Neural progenitor cell (in vitro differentiated cells): ENCODE data around the gene GLCE. TPM values are rescaled to one million over a fixed set of nuclear protein-coding genes. Genes with fewer than 3 reads are reported as not detected.
"Not testable (repeated sequence)": the region's sequence is repeated elsewhere in the genome, so short reads cannot be mapped to it uniquely, and the experiment has no call there.

ENCODE experiments used
- DNase-seq: peaks from one replicate; pipeline ENCODE4 v3.0.0-alpha.2; 2016; ENCODE audit warnings: low spot score
- H2AFZ ChIP-seq: fragments of 200-600 bp; sonication (generic); replicated peaks from 2 replicates; pipeline ENCODE4 v1.6.1; 2016; ENCODE audit warnings: antibody characterized with exemption
- H3F3A ChIP-seq: fragments of 200-600 bp; sonication (generic); 2 replicates; pipeline ENCODE4 v1.6.1; 2016; ENCODE audit warnings: antibody characterized with exemption, low read depth
- H3K27ac ChIP-seq: fragments of 200-600 bp; sonication (generic); 2 replicates; pipeline ENCODE4 v1.5.1; 2016; ENCODE audit warnings: mild to moderate bottlenecking
- H3K27me3 ChIP-seq: fragments of 200-600 bp; sonication (generic); 2 replicates; pipeline ENCODE4 v1.6.1; 2016; ENCODE audit warnings: mild to moderate bottlenecking, moderate library complexity
- H3K36me3 ChIP-seq: fragments of 200-600 bp; sonication (generic); 2 replicates; pipeline ENCODE4 v1.5.1; 2016
- H3K4me1 ChIP-seq: fragments of 200-600 bp; sonication (generic); 2 replicates; pipeline ENCODE4 v1.6.1; 2016; ENCODE audit warnings: mixed run types
- H3K4me2 ChIP-seq: fragments of 200-600 bp; sonication (generic); 2 replicates; pipeline ENCODE4 v1.6.1; 2016
- H3K4me3 ChIP-seq: fragments of 200-600 bp; sonication (generic); 2 replicates; pipeline ENCODE4 v1.5.1; 2016
- H3K79me2 ChIP-seq: fragments of 200-600 bp; sonication (generic); 2 replicates; pipeline ENCODE4 v1.6.1; 2016; ENCODE audit warnings: low read depth
- H3K9ac ChIP-seq: fragments of 200-600 bp; sonication (generic); 2 replicates; pipeline ENCODE4 v1.6.1; 2016
- H3K9me3 ChIP-seq: fragments of 200-600 bp; sonication (generic); 2 replicates; pipeline ENCODE4 v1.5.1; 2016; ENCODE audit warnings: low read depth
- H4K20me1 ChIP-seq: fragments of 200-600 bp; sonication (generic); 2 replicates; pipeline ENCODE4 v1.6.1; 2016; ENCODE audit warnings: low read depth
- H3K27ac Mint-ChIP-seq: 3 replicates; pipeline ENCODE4 v1.8.0; 2021; ENCODE audit warnings: mixed read lengths
- H3K27me3 Mint-ChIP-seq: 2 replicates; pipeline ENCODE4 v1.8.0; 2022; ENCODE audit warnings: low read depth, mild to moderate bottlenecking, inconsistent platforms, moderate library complexity, mixed read lengths; ENCODE audit not compliant: insufficient read depth
- H3K36me3 Mint-ChIP-seq: 3 replicates; pipeline ENCODE4 v1.8.0; 2021; ENCODE audit warnings: mixed read lengths
- H3K4me1 Mint-ChIP-seq: 3 replicates; pipeline ENCODE4 v1.8.0; 2021; ENCODE audit warnings: mixed read lengths
- H3K4me3 Mint-ChIP-seq: 3 replicates; pipeline ENCODE4 v1.8.0; 2021; ENCODE audit warnings: mild to moderate bottlenecking, moderate library complexity, mixed read lengths
- H3K9me3 Mint-ChIP-seq: 3 replicates; pipeline ENCODE4 v1.8.0; 2020; ENCODE audit warnings: mixed read lengths
- CTCF ChIP-seq: fragments of 200-600 bp; sonication (generic); IDR thresholded peaks from 2 replicates; pipeline ENCODE4 v1.5.1; 2017; ENCODE audit warnings: antibody characterized with exemption, mild to moderate bottlenecking
- EZH2 ChIP-seq: fragments of 200-600 bp; sonication (generic); IDR thresholded peaks from 2 replicates; pipeline ENCODE4 v1.6.1; 2017; ENCODE audit warnings: antibody characterized with exemption, mild to moderate bottlenecking, moderate library complexity
- EZH2phosphoT487 ChIP-seq: fragments of 200-600 bp; sonication (generic); IDR thresholded peaks from 2 replicates; pipeline ENCODE4 v1.6.1; 2017; ENCODE audit warnings: antibody characterized with exemption
- total RNA-seq: library from RNA; depleted of rRNA; stranded (reverse); fragments of >200 nt; gene quantifications from 2 replicates; pipeline ENCODE4 v1.2.3, GENCODE V29; 2015; ENCODE audit warnings: low replicate concordance

The GLCE gene
- total RNA-seq, 1 donor from 2014 or later, result 22.7 TPM

- Mint-ChIP-seq H3K27me3 (no peaks in the 10 kb centered on the region), H3K4me1 (peaks cover 10% of the 10 kb centered on the region), H3K36me3 (no peaks in the 10 kb centered on the region), H3K27ac (no peak overlapping the region), H3K9me3 (no peaks in the 10 kb centered on the region), H3K4me3 (no peak overlapping the region)
- no peak overlapping the region for H3K4me3 ChIP-seq
- H2AFZ ChIP-seq, result no peak overlapping the region
- H3K9me3 ChIP-seq, result no peaks in the 10 kb centered on the region
- no peaks in the 10 kb centered on the region for H3K36me3 ChIP-seq
- no peak overlapping the region for H3K4me2 ChIP-seq
- no peak overlapping the region for H3K27ac ChIP-seq
- peaks cover 29% of the 10 kb centered on the region for H4K20me1 ChIP-seq
- no peak for DNase-seq
- no peak overlapping the region for H3K9ac ChIP-seq
- peaks cover 11% of the 10 kb centered on the region for H3F3A ChIP-seq
- no peak for TF ChIP-seq EZH2
- peaks cover 11% of the 10 kb centered on the region for H3K27me3 ChIP-seq
- H3K4me1 ChIP-seq, result peaks cover 6% of the 10 kb centered on the region
- peaks cover 74% of the 10 kb centered on the region for H3K79me2 ChIP-seq
Measured at GRCh38 chr15:69165637-69166025, 5.2 kb downstream of the GLCE start.

GRCh38 chr15:69167218-69167846 is 6.9 kb downstream of the GLCE start:
- peaks cover 27% of the 10 kb centered on the region for H4K20me1 ChIP-seq
- Mint-ChIP-seq H3K27ac (no peak overlapping the region), H3K36me3 (no peaks in the 10 kb centered on the region), H3K4me1 (peaks cover 2% of the 10 kb centered on the region), H3K27me3 (no peaks in the 10 kb centered on the region), H3K9me3 (no peaks in the 10 kb centered on the region), H3K4me3 (no peak overlapping the region)
- no peak overlapping the region for H2AFZ ChIP-seq
- no peak overlapping the region for H3K4me3 ChIP-seq
- peaks cover 8% of the 10 kb centered on the region for H3K27me3 ChIP-seq
- no peak for DNase-seq
- peaks cover 75% of the 10 kb centered on the region for H3K79me2 ChIP-seq
- H3K9me3 ChIP-seq, result no peaks in the 10 kb centered on the region
- H3K4me1 ChIP-seq, result peaks cover 1% of the 10 kb centered on the region
- H3K9ac ChIP-seq, result no peak overlapping the region
- H3F3A ChIP-seq, result peaks cover 7% of the 10 kb centered on the region
- H3K36me3 ChIP-seq, result no peaks in the 10 kb centered on the region
- H3K4me2 ChIP-seq, result no peak overlapping the region
- H3K27ac ChIP-seq, result no peak overlapping the region
- no peak for TF ChIP-seq EZH2
- no peak for TF ChIP-seq CTCF
- no peak for TF ChIP-seq EZH2phosphoT487

GRCh38 chr15:69168361-69168760 is 7.9 kb downstream of the GLCE start:
- not testable (repeated sequence) for H2AFZ ChIP-seq, H3K4me3 Mint-ChIP-seq, H3K27me3 ChIP-seq, H3K4me3 ChIP-seq, H3K4me2 ChIP-seq, H3K36me3 ChIP-seq, H3K9me3 ChIP-seq, H3K27me3 Mint-ChIP-seq, H3K9me3 Mint-ChIP-seq, H3K27ac ChIP-seq, H3K4me1 ChIP-seq, H3K9ac ChIP-seq, DNase-seq, H3K27ac Mint-ChIP-seq, H3F3A ChIP-seq, H3K36me3 Mint-ChIP-seq, H3K4me1 Mint-ChIP-seq
- Histone ChIP-seq H4K20me1 (peaks cover 16% of the 10 kb centered on the region), H3K79me2 (peaks cover 68% of the 10 kb centered on the region)

GRCh38 chr15:69169540-69169939 is 9.1 kb downstream of the GLCE start:
- not testable (repeated sequence) for H3K4me2 ChIP-seq, H3K27ac Mint-ChIP-seq, H3F3A ChIP-seq, H3K9me3 Mint-ChIP-seq, H3K36me3 ChIP-seq, H2AFZ ChIP-seq, H3K9me3 ChIP-seq, H3K4me3 Mint-ChIP-seq, H4K20me1 ChIP-seq, H3K27ac ChIP-seq, H3K9ac ChIP-seq, H3K4me1 ChIP-seq, DNase-seq, H3K4me1 Mint-ChIP-seq, H3K36me3 Mint-ChIP-seq, H3K27me3 ChIP-seq, H3K27me3 Mint-ChIP-seq, H3K4me3 ChIP-seq
- peaks cover 58% of the 10 kb centered on the region for H3K79me2 ChIP-seq

- Histone ChIP-seq H3K36me3 (no peaks in the 10 kb centered on the region), H3F3A (no peaks in the 10 kb centered on the region), H2AFZ (no peak overlapping the region), H3K4me1 (no peaks in the 10 kb centered on the region), H3K4me3 (no peak overlapping the region), H3K4me2 (no peak overlapping the region), H3K27ac (no peak overlapping the region), H3K79me2 (peaks cover 56% of the 10 kb centered on the region), H3K27me3 (no peaks in the 10 kb centered on the region), H3K9me3 (no peaks in the 10 kb centered on the region), H4K20me1 (peaks cover 4% of the 10 kb centered on the region), H3K9ac (no peak overlapping the region)
- Mint-ChIP-seq H3K9me3 (no peaks in the 10 kb centered on the region), H3K27me3 (no peaks in the 10 kb centered on the region), H3K27ac (no peak overlapping the region), H3K36me3 (no peaks in the 10 kb centered on the region), H3K4me3 (no peak overlapping the region), H3K4me1 (no peaks in the 10 kb centered on the region)
- no peak for TF ChIP-seq CTCF
- no peak for TF ChIP-seq EZH2phosphoT487
- DNase-seq, result no peak
Measured at GRCh38 chr15:69170597-69170996, 10.2 kb downstream of the GLCE start.
